ENCODE measurements around the gene MDGA2. TPM values are rescaled to one million over a fixed set of nuclear protein-coding genes. Genes with fewer than 3 reads are reported as not detected.

Gene MDGA2
- total RNA-seq, 2 experiments from 2014 or later, result not detected

GRCh38 chr14:47595552-47595951 lies 79.9 kb downstream of the MDGA2 start:
- intact Hi-C loops (cut with micrococcal nuclease), result no loop called here
- Mint-ChIP-seq H3K36me3 (ENCODE audit: low read depth) (no peaks in the 10 kb centered on the region), H3K27me3 (ENCODE audit: low read depth) (no peaks in the 10 kb centered on the region), H3K4me1 (ENCODE audit: low read depth) (no peaks in the 10 kb centered on the region), H3K4me3 (no peak overlapping the region), H3K9me3 (peaks cover 8% of the 10 kb centered on the region), H3K27ac (no peak overlapping the region)
- CTCF ChIA-PET, result interaction anchor here (0.6 kb wide), 1 partner anchor 539 kb away, joined by 4 read pairs; no protein-coding TSS in a partner anchor
- no peak for DNase-seq

GRCh38 chr14:47590767-47591495 lies 84.5 kb downstream of the MDGA2 start:
- Mint-ChIP-seq H3K36me3 (ENCODE audit: low read depth) (no peaks in the 10 kb centered on the region), H3K9me3 (peaks cover 8% of the 10 kb centered on the region), H3K4me3 (no peak overlapping the region), H3K27ac (no peak overlapping the region), H3K4me1 (ENCODE audit: low read depth) (no peaks in the 10 kb centered on the region), H3K27me3 (ENCODE audit: low read depth) (no peaks in the 10 kb centered on the region)
- CTCF ChIA-PET, result no interaction called here
- intact Hi-C loops (cut with micrococcal nuclease), result no loop called here
- no peak for DNase-seq

GRCh38 chr14:47585447-47585846 lies 90.0 kb downstream of the MDGA2 start:
- no peak for DNase-seq
- CTCF ChIA-PET, result no interaction called here
- Mint-ChIP-seq H3K4me1 (ENCODE audit: low read depth) (no peaks in the 10 kb centered on the region), H3K27me3 (ENCODE audit: low read depth) (no peaks in the 10 kb centered on the region), H3K9me3 (no peaks in the 10 kb centered on the region), H3K4me3 (no peak overlapping the region), H3K36me3 (ENCODE audit: low read depth) (no peaks in the 10 kb centered on the region), H3K27ac (no peak overlapping the region)
- intact Hi-C loops (cut with micrococcal nuclease), result no loop called here

- H3K4me1 Mint-ChIP-seq (ENCODE audit: low read depth), result no peaks in the 10 kb centered on the region
- no peak for DNase-seq
- CTCF ChIA-PET, result interaction anchor here (0.7 kb wide), 1 partner anchor 422 kb away, joined by 4 read pairs; no protein-coding TSS in a partner anchor
- H3K36me3 Mint-ChIP-seq (ENCODE audit: low read depth), result no peaks in the 10 kb centered on the region
- no peaks in the 10 kb centered on the region for H3K27me3 Mint-ChIP-seq (ENCODE audit: low read depth)
- H3K9me3 Mint-ChIP-seq, result peaks cover 11% of the 10 kb centered on the region
- H3K27ac Mint-ChIP-seq, result no peak overlapping the region
- no peak overlapping the region for H3K4me3 Mint-ChIP-seq
- intact Hi-C loops (cut with micrococcal nuclease), result no loop called here
These were observed 108.1 kb downstream of the MDGA2 start for GRCh38 chr14:47567273-47567672.

GRCh38 chr14:47557894-47558293 lies 117.5 kb downstream of the MDGA2 start:
- intact Hi-C loops (cut with micrococcal nuclease), result no loop called here
- Mint-ChIP-seq H3K4me3 (no peak overlapping the region), H3K27me3 (ENCODE audit: low read depth) (no peaks in the 10 kb centered on the region), H3K9me3 (peaks cover 6% of the 10 kb centered on the region), H3K4me1 (ENCODE audit: low read depth) (no peaks in the 10 kb centered on the region), H3K36me3 (ENCODE audit: low read depth) (no peaks in the 10 kb centered on the region), H3K27ac (no peak overlapping the region)
- no peak for DNase-seq
- CTCF ChIA-PET, result no interaction called here

GRCh38 chr14:47555333-47555732 lies 120.1 kb downstream of the MDGA2 start:
- no peaks in the 10 kb centered on the region for H3K36me3 Mint-ChIP-seq (ENCODE audit: low read depth)
- H3K4me1 Mint-ChIP-seq (ENCODE audit: low read depth), result no peaks in the 10 kb centered on the region
- H3K9me3 Mint-ChIP-seq, result peaks cover 1% of the 10 kb centered on the region
- H3K27me3 Mint-ChIP-seq (ENCODE audit: low read depth), result no peaks in the 10 kb centered on the region
- CTCF ChIA-PET, result no interaction called here
- no peak overlapping the region for H3K4me3 Mint-ChIP-seq
- H3K27ac Mint-ChIP-seq, result no peak overlapping the region
- no peak for DNase-seq
- intact Hi-C loops (cut with micrococcal nuclease), result no loop called here

- CTCF ChIA-PET, result no interaction called here
These were observed 125.5 kb downstream of the MDGA2 start for GRCh38 chr14:47549886-47550285.

GRCh38 chr14:47543459-47543858 lies 131.9 kb downstream of the MDGA2 start:
- CTCF ChIA-PET, result no interaction called here

More at GRCh38 chr14:47549886-47550285, 125.5 kb downstream of the MDGA2 start:
- intact Hi-C loops (cut with micrococcal nuclease), result no loop called here
- no peak overlapping the region for H3K27ac Mint-ChIP-seq
- no peaks in the 10 kb centered on the region for H3K27me3 Mint-ChIP-seq (ENCODE audit: low read depth)
- H3K36me3 Mint-ChIP-seq (ENCODE audit: low read depth), result no peaks in the 10 kb centered on the region
- no peaks in the 10 kb centered on the region for H3K4me1 Mint-ChIP-seq (ENCODE audit: low read depth)
- H3K9me3 Mint-ChIP-seq, result peaks cover 1% of the 10 kb centered on the region
- no peak overlapping the region for H3K4me3 Mint-ChIP-seq
- no peak for DNase-seq

GRCh38 chr14:47541662-47542061 lies 133.7 kb downstream of the MDGA2 start:
- Mint-ChIP-seq H3K9me3 (no peaks in the 10 kb centered on the region), H3K27ac (no peak overlapping the region), H3K27me3 (ENCODE audit: low read depth) (no peaks in the 10 kb centered on the region), H3K4me1 (ENCODE audit: low read depth) (no peaks in the 10 kb centered on the region), H3K36me3 (ENCODE audit: low read depth) (no peaks in the 10 kb centered on the region), H3K4me3 (no peak overlapping the region)
- intact Hi-C loops (cut with micrococcal nuclease), result no loop called here
- no peak for DNase-seq
- CTCF ChIA-PET, result no interaction called here

More at GRCh38 chr14:47543459-47543858, 131.9 kb downstream of the MDGA2 start:
- H3K9me3 Mint-ChIP-seq, result no peaks in the 10 kb centered on the region
- no peak for DNase-seq
- H3K27me3 Mint-ChIP-seq (ENCODE audit: low read depth), result no peaks in the 10 kb centered on the region
- H3K4me3 Mint-ChIP-seq, result no peak overlapping the region
- intact Hi-C loops (cut with micrococcal nuclease), result no loop called here
- H3K36me3 Mint-ChIP-seq (ENCODE audit: low read depth), result no peaks in the 10 kb centered on the region
- H3K27ac Mint-ChIP-seq, result no peak overlapping the region
- no peaks in the 10 kb centered on the region for H3K4me1 Mint-ChIP-seq (ENCODE audit: low read depth)

GRCh38 chr14:47539031-47539461 lies 136.4 kb downstream of the MDGA2 start:
- intact Hi-C loops (cut with micrococcal nuclease), result no loop called here
- Mint-ChIP-seq H3K27me3 (ENCODE audit: low read depth) (no peaks in the 10 kb centered on the region), H3K36me3 (ENCODE audit: low read depth) (no peaks in the 10 kb centered on the region), H3K27ac (no peak overlapping the region), H3K9me3 (peaks cover 3% of the 10 kb centered on the region), H3K4me1 (ENCODE audit: low read depth) (no peaks in the 10 kb centered on the region), H3K4me3 (no peak overlapping the region)
- CTCF ChIA-PET, result interaction anchor here (0.6 kb wide), 1 partner anchor 10 kb away, joined by 7 read pairs; no protein-coding TSS in a partner anchor
- DNase-seq, result no peak

- Mint-ChIP-seq H3K4me3 (no peak overlapping the region), H3K9me3 (peaks cover 5% of the 10 kb centered on the region), H3K27me3 (ENCODE audit: low read depth) (no peaks in the 10 kb centered on the region), H3K4me1 (ENCODE audit: low read depth) (no peaks in the 10 kb centered on the region), H3K27ac (no peak overlapping the region), H3K36me3 (ENCODE audit: low read depth) (no peaks in the 10 kb centered on the region)
- CTCF ChIA-PET, result no interaction called here
- DNase-seq, result no peak
- intact Hi-C loops (cut with micrococcal nuclease), result no loop called here
These were observed 139.1 kb downstream of the MDGA2 start for GRCh38 chr14:47536341-47536740.

GRCh38 chr14:47526591-47527244 lies 148.7 kb downstream of the MDGA2 start:
- Mint-ChIP-seq H3K27ac (no peak overlapping the region), H3K4me1 (ENCODE audit: low read depth) (no peaks in the 10 kb centered on the region), H3K9me3 (peaks cover 4% of the 10 kb centered on the region), H3K27me3 (ENCODE audit: low read depth) (no peaks in the 10 kb centered on the region), H3K4me3 (no peak overlapping the region), H3K36me3 (ENCODE audit: low read depth) (no peaks in the 10 kb centered on the region)
- CTCF ChIA-PET, result interaction anchor here (0.6 kb wide), 1 partner anchor 1744 kb away, joined by 3 read pairs; no protein-coding TSS in a partner anchor
- no peak for DNase-seq
- intact Hi-C loops (cut with micrococcal nuclease), result no loop called here

- no peak for DNase-seq
- CTCF ChIA-PET, result no interaction called here
- Mint-ChIP-seq H3K4me1 (ENCODE audit: low read depth) (no peaks in the 10 kb centered on the region), H3K27me3 (ENCODE audit: low read depth) (no peaks in the 10 kb centered on the region), H3K27ac (no peak overlapping the region), H3K9me3 (no peaks in the 10 kb centered on the region), H3K36me3 (ENCODE audit: low read depth) (no peaks in the 10 kb centered on the region), H3K4me3 (no peak overlapping the region)
- intact Hi-C loops (cut with micrococcal nuclease), result no loop called here
These were observed 150.9 kb downstream of the MDGA2 start for GRCh38 chr14:47524524-47524923.
